HG02588 (cell line): ENCODE data around the gene PRKACG.
"Not testable (repeated sequence)": the region's sequence is repeated elsewhere in the genome, so short reads cannot be mapped to it uniquely, and the experiment has no call there.

Experiments used
- ATAC-seq: cut with Tn5 transposase; IDR thresholded peaks from one replicate; pipeline ENCODE4 v1.9.1; 2021; ENCODE audit warnings: mild to moderate bottlenecking, moderate library complexity; ENCODE audit not compliant: unreplicated experiment

Gene PRKACG

GRCh38 chr9:69027355-69028097 lies 13.6 kb upstream of the PRKACG start:
- no peak for ATAC-seq

GRCh38 chr9:69023650-69024049 lies 9.7 kb upstream of the PRKACG start:
- ATAC-seq = no peak

- no peak for ATAC-seq
Measured at GRCh38 chr9:69020301-69021145, 6.6 kb upstream of the PRKACG start.

- no peak for ATAC-seq
Measured at GRCh38 chr9:69019808-69020207, 5.9 kb upstream of the PRKACG start.

- ATAC-seq = no peak
Measured at GRCh38 chr9:69018737-69019136, 4.8 kb upstream of the PRKACG start.

- ATAC-seq = no peak
Measured at GRCh38 chr9:69016191-69017096, 2.5 kb upstream of the PRKACG start.

GRCh38 chr9:69013382-69013727 lies 558 bp downstream of the PRKACG start:
- no peak for ATAC-seq

- ATAC-seq = no peak
Measured at GRCh38 chr9:69012696-69013381, 1.1 kb downstream of the PRKACG start.

- no peak for ATAC-seq
Measured at GRCh38 chr9:69009708-69010107, 4.2 kb downstream of the PRKACG start.

- ATAC-seq = no peak
Measured at GRCh38 chr9:69004836-69005235, 9.1 kb downstream of the PRKACG start.

GRCh38 chr9:69003051-69003450 lies 10.9 kb downstream of the PRKACG start:
- ATAC-seq = no peak

GRCh38 chr9:69001921-69002320 lies 12.0 kb downstream of the PRKACG start:
- ATAC-seq = no peak

- ATAC-seq = peak; percentile 83
Measured at GRCh38 chr9:68999393-69000105, 14.4 kb downstream of the PRKACG start.

- ATAC-seq = no peak
Measured at GRCh38 chr9:68998812-68999211, 15.1 kb downstream of the PRKACG start.

GRCh38 chr9:68998385-68998784 lies 15.5 kb downstream of the PRKACG start:
- ATAC-seq = no peak

- ATAC-seq = no peak
Measured at GRCh38 chr9:68997666-68998065, 16.2 kb downstream of the PRKACG start.

- no peak for ATAC-seq
Measured at GRCh38 chr9:68996462-68996861, 17.5 kb downstream of the PRKACG start.

GRCh38 chr9:68995776-68996175 lies 18.1 kb downstream of the PRKACG start:
- no peak for ATAC-seq

- no peak for ATAC-seq
Measured at GRCh38 chr9:68991457-68991856, 22.5 kb downstream of the PRKACG start.

- not testable (repeated sequence) for ATAC-seq
Measured at GRCh38 chr9:68986949-68987348, 27.0 kb downstream of the PRKACG start.
